DND-41 (cell line): ENCODE measurements around the gene RGS8.

Experiments
- ATAC-seq: fragments of 200-7000 bp; cut with Tn5 transposase; 3 replicates; pipeline ENCODE4 v1.9.1; 2021; ENCODE audit warnings: low read depth; ENCODE audit not compliant: insufficient read depth
- DNase-seq: peaks from one replicate; pipeline ENCODE4 v3.0.0-alpha.2; 2020
- H2AFZ ChIP-seq: 2 replicates; pipeline ENCODE4 v1.6.0; 2012; ENCODE audit warnings: low read depth, low read length
- H3K27ac ChIP-seq: 2 replicates; pipeline ENCODE4 v1.5.1; 2012; ENCODE audit warnings: low read length, inconsistent platforms
- H3K27me3 ChIP-seq: fragments of 200-600 bp; sonication (generic); 2 replicates; pipeline ENCODE4 v1.6.0; 2012; ENCODE audit warnings: low read length, mild to moderate bottlenecking, inconsistent platforms; ENCODE audit not compliant: insufficient read depth, poor library complexity
- H3K36me3 ChIP-seq: 2 replicates; pipeline ENCODE4 v1.5.1; 2012; ENCODE audit warnings: low read length, inconsistent platforms; ENCODE audit not compliant: insufficient read depth
- H3K4me1 ChIP-seq: 2 replicates; pipeline ENCODE4 v1.5.1; 2012; ENCODE audit warnings: mild to moderate bottlenecking, low read length; ENCODE audit not compliant: insufficient read depth
- H3K4me2 ChIP-seq: 2 replicates; pipeline ENCODE4 v1.6.0; 2012; ENCODE audit warnings: mild to moderate bottlenecking, moderate library complexity, low read length, inconsistent platforms; ENCODE audit not compliant: insufficient read depth
- H3K4me3 ChIP-seq, 2 experiments: fragments of 200-600 bp in 1 of 2; shearing (Covaris generic) in 1 of 2; 2 replicates each; pipeline ENCODE4 v1.5.1; 2012 to 2016; ENCODE audit warnings: inconsistent platforms in 2 of 2, low read length in 2 of 2, mild to moderate bottlenecking in 2 of 2, low read depth in 1 of 2, moderate library complexity in 1 of 2
- H3K79me2 ChIP-seq: 2 replicates; pipeline ENCODE4 v1.6.0; 2012; ENCODE audit warnings: low read length, inconsistent platforms; ENCODE audit not compliant: insufficient read depth
- H3K9ac ChIP-seq: 2 replicates; pipeline ENCODE4 v1.6.0; 2012; ENCODE audit warnings: low read depth, mild to moderate bottlenecking, inconsistent platforms, low read length, moderate library complexity
- H3K9me3 ChIP-seq: 2 replicates; pipeline ENCODE4 v1.5.1; 2012; ENCODE audit warnings: low read length, moderate library complexity, mild to moderate bottlenecking, inconsistent platforms; ENCODE audit not compliant: insufficient read depth, severe bottlenecking
- H4K20me1 ChIP-seq: 2 replicates; pipeline ENCODE4 v1.6.0; 2012; ENCODE audit warnings: low read length; ENCODE audit not compliant: insufficient read depth
- CTCF ChIP-seq: IDR thresholded peaks from 2 replicates; pipeline ENCODE4 v1.5.1; 2012; ENCODE audit warnings: borderline replicate concordance, low read length, moderate library complexity, mild to moderate bottlenecking; ENCODE audit not compliant: poor library complexity, severe bottlenecking; ENCODE audit errors: extremely low read depth
- EZH2 ChIP-seq: IDR thresholded peaks from 3 replicates; pipeline ENCODE4 v1.6.1; 2012; ENCODE audit warnings: borderline replicate concordance, low read depth, mild to moderate bottlenecking, moderate library complexity, low read length, inconsistent platforms; ENCODE audit not compliant: severe bottlenecking

RGS8 gene

GRCh38 chr1:182702826-182703524, 18.6 kb upstream of the RGS8 start:
- DNase-seq (no peak), ATAC-seq (no peak)
- Histone ChIP-seq H4K20me1 (no peaks in the 10 kb centered on the region), H3K4me3 (no peak overlapping the region), H3K9ac (no peak overlapping the region), H3K79me2 (no peaks in the 10 kb centered on the region), H3K4me1 (no peaks in the 10 kb centered on the region), H2AFZ (no peak overlapping the region), H3K36me3 (no peaks in the 10 kb centered on the region), H3K4me2 (no peak overlapping the region), H3K9me3 (no peaks in the 10 kb centered on the region), H3K27ac (no peak overlapping the region), H3K27me3 (no peaks in the 10 kb centered on the region)
- no peak for TF ChIP-seq EZH2
- TF ChIP-seq CTCF = no peak

GRCh38 chr1:182700351-182700709, 15.9 kb upstream of the RGS8 start:
- Histone ChIP-seq H3K4me1 (no peaks in the 10 kb centered on the region), H2AFZ (no peak overlapping the region)

GRCh38 chr1:182699393-182700350, 15.3 kb upstream of the RGS8 start:
- no peaks in the 10 kb centered on the region for H3K36me3 ChIP-seq
- no peaks in the 10 kb centered on the region for H3K4me1 ChIP-seq
- H3K4me2 ChIP-seq = no peak overlapping the region
- ATAC-seq = no peak
- H3K4me3 ChIP-seq = no peak overlapping the region
- no peak overlapping the region for H2AFZ ChIP-seq
- H3K27ac ChIP-seq = no peak overlapping the region
- no peaks in the 10 kb centered on the region for H3K79me2 ChIP-seq
- H3K9me3 ChIP-seq = no peaks in the 10 kb centered on the region
- DNase-seq = no peak
- TF ChIP-seq EZH2 (no peak), CTCF (no peak)
- H4K20me1 ChIP-seq = no peaks in the 10 kb centered on the region
- no peaks in the 10 kb centered on the region for H3K27me3 ChIP-seq
- no peak overlapping the region for H3K9ac ChIP-seq

More at GRCh38 chr1:182700351-182700709, 15.9 kb upstream of the RGS8 start:
- no peaks in the 10 kb centered on the region for H3K9me3 ChIP-seq
- ATAC-seq = no peak
- no peak overlapping the region for H3K27ac ChIP-seq
- DNase-seq = no peak
- TF ChIP-seq EZH2 (no peak), CTCF (no peak)
- H3K9ac ChIP-seq = no peak overlapping the region
- no peaks in the 10 kb centered on the region for H3K79me2 ChIP-seq
- no peak overlapping the region for H3K4me2 ChIP-seq
- H4K20me1 ChIP-seq = no peaks in the 10 kb centered on the region
- H3K36me3 ChIP-seq = no peaks in the 10 kb centered on the region
- H3K4me3 ChIP-seq = no peak overlapping the region
- no peaks in the 10 kb centered on the region for H3K27me3 ChIP-seq
